LNCaP clone FGC (cell line): ENCODE data around the gene NSL1.

Experiments
- DNase-seq: peaks from one replicate; pipeline ENCODE4 v3.0.0-alpha.2; 2011; ENCODE audit warnings: low read depth
- H3K4me3 ChIP-seq: 2 replicates; pipeline ENCODE4 v1.5.1; 2011; ENCODE audit warnings: mild to moderate bottlenecking, low read depth, low read length, control low read depth
- TF ChIP-seq, protein P1 (sequence below): IDR thresholded peaks from 2 replicates; pipeline ENCODE4 v1.5.1; 2012; ENCODE audit warnings: mild to moderate bottlenecking; ENCODE audit not compliant: control insufficient read depth, insufficient read depth; ENCODE audit errors: extremely low read depth

NSL1 gene

DNA sequence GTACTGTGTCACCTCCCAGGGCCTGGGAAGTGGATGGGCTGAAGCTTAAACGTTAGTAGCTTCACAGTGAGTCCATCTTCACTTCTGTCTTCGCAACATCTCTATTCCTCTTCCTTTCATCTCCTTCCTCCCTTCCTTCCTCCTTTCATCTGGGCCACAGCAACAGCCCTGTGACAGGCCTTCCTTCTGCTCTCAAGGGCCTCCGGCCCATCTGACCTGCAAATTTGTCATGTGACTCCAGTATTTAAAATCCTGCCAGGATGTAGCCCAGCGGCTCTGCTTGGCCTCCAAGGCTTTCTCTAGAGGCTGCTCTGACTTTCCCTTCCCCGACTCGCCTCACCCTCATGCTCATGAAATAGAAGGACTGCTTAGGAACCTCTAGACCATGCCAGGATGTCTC, 81.0 kb downstream of the NSL1 start:
- TF ChIP-seq, protein P1, sequence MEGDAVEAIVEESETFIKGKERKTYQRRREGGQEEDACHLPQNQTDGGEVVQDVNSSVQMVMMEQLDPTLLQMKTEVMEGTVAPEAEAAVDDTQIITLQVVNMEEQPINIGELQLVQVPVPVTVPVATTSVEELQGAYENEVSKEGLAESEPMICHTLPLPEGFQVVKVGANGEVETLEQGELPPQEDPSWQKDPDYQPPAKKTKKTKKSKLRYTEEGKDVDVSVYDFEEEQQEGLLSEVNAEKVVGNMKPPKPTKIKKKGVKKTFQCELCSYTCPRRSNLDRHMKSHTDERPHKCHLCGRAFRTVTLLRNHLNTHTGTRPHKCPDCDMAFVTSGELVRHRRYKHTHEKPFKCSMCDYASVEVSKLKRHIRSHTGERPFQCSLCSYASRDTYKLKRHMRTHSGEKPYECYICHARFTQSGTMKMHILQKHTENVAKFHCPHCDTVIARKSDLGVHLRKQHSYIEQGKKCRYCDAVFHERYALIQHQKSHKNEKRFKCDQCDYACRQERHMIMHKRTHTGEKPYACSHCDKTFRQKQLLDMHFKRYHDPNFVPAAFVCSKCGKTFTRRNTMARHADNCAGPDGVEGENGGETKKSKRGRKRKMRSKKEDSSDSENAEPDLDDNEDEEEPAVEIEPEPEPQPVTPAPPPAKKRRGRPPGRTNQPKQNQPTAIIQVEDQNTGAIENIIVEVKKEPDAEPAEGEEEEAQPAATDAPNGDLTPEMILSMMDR = no peak
- no peak for DNase-seq
- H3K4me3 ChIP-seq = no peak overlapping the region

DNA sequence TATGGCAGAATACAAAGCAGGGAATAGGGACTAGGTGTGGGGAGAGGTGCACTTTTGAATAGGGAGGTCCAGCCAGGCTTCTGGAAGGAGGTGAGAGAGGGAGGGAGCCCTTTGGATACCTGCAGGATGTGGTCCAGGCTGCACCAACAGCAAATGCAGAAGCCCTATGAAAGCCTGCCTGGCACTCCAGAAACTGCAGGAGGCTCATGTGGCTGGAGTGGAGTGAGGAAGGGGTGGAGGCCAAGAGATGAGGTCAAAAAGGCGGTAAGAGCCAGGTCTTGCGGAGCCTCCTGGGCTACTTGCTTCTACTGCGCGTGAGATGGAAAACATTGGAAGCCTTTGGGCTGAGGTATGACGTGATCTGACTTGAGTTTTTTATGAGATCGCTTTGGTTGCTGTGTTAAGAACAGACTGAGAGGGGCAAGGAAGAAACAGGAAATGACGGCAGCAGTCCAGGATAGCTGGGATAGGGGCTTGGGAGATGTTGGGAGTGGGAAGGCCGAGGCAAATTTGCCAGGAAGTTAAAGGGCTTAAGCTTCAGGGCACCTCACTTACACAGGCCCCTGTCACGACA, 87.5 kb downstream of the NSL1 start:
- TF ChIP-seq, protein P1 = no peak
- no peak overlapping the region for H3K4me3 ChIP-seq
- DNase-seq = no peak

DNA sequence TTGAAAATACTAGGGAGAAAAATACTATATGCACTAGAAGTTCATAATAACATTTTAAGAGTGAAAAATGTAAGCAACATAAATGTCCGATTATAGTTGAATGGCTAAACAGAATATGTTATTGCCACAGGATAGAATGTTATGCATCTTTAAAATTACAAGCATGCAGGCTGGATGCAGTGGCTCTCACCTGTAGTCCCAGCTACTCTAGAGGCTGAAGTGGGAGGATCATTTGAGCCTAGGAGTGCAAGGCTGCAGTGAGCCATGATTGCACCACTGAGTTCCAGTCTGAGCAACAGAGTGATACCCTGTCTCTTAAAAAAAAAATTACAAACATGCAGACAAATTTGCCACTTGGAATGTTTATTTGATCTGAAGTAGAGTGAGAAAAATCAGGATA, 88.9 kb downstream of the NSL1 start:
- TF ChIP-seq, protein P1 = no peak
- no peak for DNase-seq
- H3K4me3 ChIP-seq = no peak overlapping the region

DNA sequence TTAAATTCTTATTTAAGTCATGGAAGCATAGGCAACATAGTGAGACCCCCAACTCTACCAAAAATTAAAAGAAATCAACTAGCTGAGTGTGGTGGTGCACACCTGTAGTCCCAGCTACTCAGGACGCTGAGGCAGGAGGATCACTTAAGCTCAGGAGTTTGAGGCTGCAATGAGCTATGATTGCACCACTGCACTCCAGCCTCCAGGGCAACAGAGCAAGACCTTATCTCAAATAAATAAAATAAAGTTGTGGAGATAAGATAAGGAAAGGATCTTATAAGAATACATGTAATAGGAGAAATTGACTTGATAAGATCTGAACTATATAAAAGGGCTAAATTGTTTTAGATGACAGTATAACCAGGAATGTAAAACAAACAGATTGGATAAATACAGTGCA, 89.7 kb downstream of the NSL1 start:
- TF ChIP-seq, protein P1 = no peak
- DNase-seq = no peak
- no peak overlapping the region for H3K4me3 ChIP-seq

DNA sequence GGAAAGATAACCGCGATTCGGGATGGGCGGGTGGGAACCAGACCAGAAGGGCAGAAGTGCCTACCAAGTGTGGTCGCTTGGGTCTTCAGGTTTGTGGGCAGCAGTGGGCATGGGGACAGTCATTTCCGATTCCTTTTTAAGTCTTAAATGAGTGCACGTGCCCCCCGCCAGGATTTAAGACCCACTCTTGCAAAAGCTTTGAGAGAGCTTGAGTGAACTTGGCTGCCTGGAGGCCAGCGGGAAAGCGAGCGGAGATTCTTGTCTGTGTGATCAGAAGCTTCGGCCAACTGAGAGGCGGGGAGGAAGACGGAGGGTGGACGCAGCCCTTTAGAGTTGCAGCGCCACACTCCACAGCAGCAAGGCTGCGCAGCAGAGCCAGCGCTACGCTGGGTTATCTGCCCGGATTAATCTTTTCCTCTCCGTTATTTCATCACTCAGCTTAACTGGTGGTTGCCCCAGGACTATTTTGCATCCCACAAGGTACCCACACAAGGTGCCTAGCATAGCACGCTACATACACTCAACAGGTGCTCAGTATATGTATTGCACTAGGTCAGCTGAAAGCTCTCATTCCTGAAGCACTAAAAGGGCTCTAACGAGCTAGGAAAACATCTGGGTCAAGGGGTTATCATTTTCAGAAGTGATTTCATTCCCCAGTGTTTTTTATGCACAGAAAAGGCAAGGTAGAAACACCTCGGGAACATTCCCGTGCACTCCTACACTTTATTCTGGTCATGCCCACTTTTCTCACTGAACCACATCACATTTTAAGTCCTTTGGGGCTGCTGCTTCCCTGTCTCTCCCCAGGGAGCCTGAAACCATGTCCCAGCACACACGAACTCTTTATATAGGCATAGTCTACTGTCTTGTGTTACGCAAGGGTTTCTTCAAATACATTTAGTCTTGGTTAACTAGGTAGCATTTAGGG, 90.4 kb downstream of the NSL1 start:
- TF ChIP-seq, protein P1 = 0 out of 2 replicates have a peak, but pooled peaks have one; percentile 13
- H3K4me3 ChIP-seq = no peak overlapping the region
- DNase-seq = no peak

DNA sequence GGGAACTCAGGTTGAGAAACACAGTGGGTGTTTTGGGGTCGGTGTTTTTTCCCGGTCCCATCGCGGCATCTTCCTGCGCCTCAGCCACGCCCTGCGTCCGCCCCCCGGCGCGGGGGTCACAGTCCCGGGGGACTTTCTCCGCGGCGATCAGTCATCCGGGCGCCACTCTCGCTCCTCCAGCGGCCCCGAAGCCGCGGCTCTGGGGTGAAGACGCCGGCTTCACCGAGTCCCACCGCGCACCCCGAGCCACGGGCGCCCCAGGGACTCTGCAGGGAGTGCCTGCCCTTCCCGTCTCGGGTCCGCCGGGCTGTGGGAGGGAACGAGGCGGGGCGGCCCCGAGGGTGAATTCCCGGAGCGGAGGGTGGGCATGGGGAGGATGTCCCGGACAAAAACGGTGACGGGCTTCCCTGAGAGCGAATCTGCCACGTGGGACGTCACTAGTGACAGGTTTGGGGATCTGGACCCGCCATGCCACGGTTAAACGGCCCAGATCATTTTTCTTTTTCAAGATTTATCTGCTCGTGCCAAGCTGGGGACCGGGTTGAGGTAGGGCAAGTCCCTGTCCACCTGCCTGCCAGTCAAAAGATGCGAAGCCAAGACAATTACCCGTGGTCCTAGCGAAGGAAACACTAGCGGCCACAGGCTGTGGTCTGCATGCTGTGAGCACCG, 91.2 kb downstream of the NSL1 start:
- TF ChIP-seq, protein P1 = no peak
- no peak for DNase-seq
- peak overlapping the region; percentile 20; the same call in 1 of the 2 replicates for H3K4me3 ChIP-seq
